ENCODE data around the gene HCST.
A peak's percentile ranks its signal among the peaks of the same experiment; 100 is the strongest.

The HCST gene

GRCh38 chr19:35911790-35912189 lies 9.5 kb downstream of the HCST start:
- Histone ChIP-seq H3K9me3 (ENCODE audit: low read depth, low read length) (no peaks in the 10 kb centered on the region), H3K36me3 (ENCODE audit: insufficient read depth, low read length) (no peaks in the 10 kb centered on the region), H3K27ac (no peak overlapping the region), H3K4me3 (no peak overlapping the region), H3K9ac (ENCODE audit: insufficient read length) (no peak overlapping the region)
- TF ChIP-seq POLR2AphosphoS5 (IDR thresholded peaks at IDR 0.05; ENCODE audit: borderline replicate concordance, low read depth, low read length) (no peak), EZH2 (IDR thresholded peaks at IDR 0.05) (no peak), FOXP2 (optimal IDR thresholded peaks at IDR 0.05; ENCODE audit: control extremely low read depth, extremely low read length, insufficient read depth) (no peak)
- DNase-seq (ENCODE audit: low read depth, low spot score): no peak

DNA sequence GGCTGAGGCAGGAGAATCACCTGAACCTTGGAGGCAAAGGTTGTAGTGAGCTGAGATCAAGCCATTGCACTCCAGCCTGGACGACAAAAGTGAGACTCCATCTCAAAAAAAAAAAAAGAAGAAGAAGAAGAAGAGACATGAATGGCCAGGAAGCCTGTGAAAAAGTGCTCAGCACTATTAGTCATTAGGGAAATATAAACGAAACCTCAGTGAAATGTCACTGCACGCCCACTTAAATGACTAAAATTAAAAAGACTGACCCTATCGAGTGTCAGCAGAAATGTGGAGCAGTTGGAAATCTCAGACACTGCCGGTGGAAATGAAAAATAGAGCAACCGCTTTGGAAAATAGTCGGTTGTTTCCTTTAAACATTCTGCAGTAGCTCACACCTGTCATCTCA lies 11.3 kb downstream of the HCST start:
- no peak for DNase-seq (ENCODE audit: low read depth, low spot score)
- Histone ChIP-seq H3K9ac (ENCODE audit: insufficient read length) (no peak overlapping the region), H3K27ac (no peak overlapping the region), H3K4me3 (no peak overlapping the region), H3K9me3 (ENCODE audit: low read depth, low read length) (no peaks in the 10 kb centered on the region), H3K36me3 (ENCODE audit: insufficient read depth, low read length) (no peaks in the 10 kb centered on the region)
- TF ChIP-seq POLR2AphosphoS5 (IDR thresholded peaks at IDR 0.05; ENCODE audit: borderline replicate concordance, low read depth, low read length): no peak
- no peak for TF ChIP-seq FOXP2 (optimal IDR thresholded peaks at IDR 0.05; ENCODE audit: control extremely low read depth, extremely low read length, insufficient read depth)
- TF ChIP-seq EZH2 (IDR thresholded peaks at IDR 0.05): no peak

DNA sequence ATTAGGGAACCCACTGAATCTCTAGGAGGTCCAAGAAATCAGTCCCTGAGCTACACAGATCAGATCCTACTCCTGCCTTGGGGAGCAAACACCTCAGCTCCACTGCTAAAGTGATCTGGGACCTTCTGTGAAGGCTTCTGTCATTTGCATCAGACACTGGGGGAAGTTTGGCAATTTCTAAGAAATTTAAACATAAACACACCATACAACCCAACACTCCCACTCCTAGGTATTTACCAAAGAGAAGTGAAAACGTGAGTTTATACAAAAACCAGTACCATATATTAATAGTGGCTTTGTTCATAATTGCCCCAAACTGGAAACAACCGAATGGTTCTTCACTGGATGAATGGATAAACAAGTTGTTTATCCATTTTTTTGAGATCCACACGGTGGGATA lies 13.1 kb downstream of the HCST start:
- Histone ChIP-seq H3K4me3 (no peak overlapping the region), H3K36me3 (ENCODE audit: insufficient read depth, low read length) (no peaks in the 10 kb centered on the region), H3K27ac (no peak overlapping the region), H3K9ac (ENCODE audit: insufficient read length) (no peak overlapping the region), H3K9me3 (ENCODE audit: low read depth, low read length) (no peaks in the 10 kb centered on the region)
- no peak for TF ChIP-seq POLR2AphosphoS5 (IDR thresholded peaks at IDR 0.05; ENCODE audit: borderline replicate concordance, low read depth, low read length)
- no peak for TF ChIP-seq EZH2 (IDR thresholded peaks at IDR 0.05)
- TF ChIP-seq FOXP2 (optimal IDR thresholded peaks at IDR 0.05; ENCODE audit: control extremely low read depth, extremely low read length, insufficient read depth): no peak
- DNase-seq (ENCODE audit: low read depth, low spot score): no peak

- Histone ChIP-seq H3K36me3 (ENCODE audit: insufficient read depth, low read length) (no peaks in the 10 kb centered on the region), H3K4me3 (no peak overlapping the region), H3K9me3 (ENCODE audit: low read depth, low read length) (no peaks in the 10 kb centered on the region), H3K27ac (no peak overlapping the region), H3K9ac (ENCODE audit: insufficient read length) (no peak overlapping the region)
- TF ChIP-seq POLR2AphosphoS5 (IDR thresholded peaks at IDR 0.05; ENCODE audit: borderline replicate concordance, low read depth, low read length) (no peak), FOXP2 (optimal IDR thresholded peaks at IDR 0.05; ENCODE audit: control extremely low read depth, extremely low read length, insufficient read depth) (no peak), EZH2 (IDR thresholded peaks at IDR 0.05) (no peak)
- DNase-seq (ENCODE audit: low read depth, low spot score): no peak
Observed at GRCh38 chr19:35919306-35919705, 17.0 kb downstream of the HCST start.

DNA sequence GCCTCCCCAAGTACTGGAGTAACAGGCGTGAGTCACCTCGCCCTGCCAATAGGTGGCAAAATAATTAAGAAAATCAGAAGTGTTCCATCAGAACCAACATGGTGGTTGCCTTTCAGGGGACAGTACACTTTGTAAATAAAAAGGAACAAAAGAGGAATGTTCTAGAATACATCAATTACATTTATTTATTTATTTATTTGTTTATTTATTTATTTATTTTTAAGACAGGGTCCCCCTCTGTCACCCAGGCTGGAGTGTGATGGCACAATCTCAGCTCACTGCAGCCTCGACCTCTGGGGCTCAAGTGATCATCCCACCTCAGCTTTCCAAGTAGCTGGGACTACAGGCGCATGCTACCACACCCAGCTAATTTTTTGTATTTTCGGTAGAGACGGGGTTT lies 18.7 kb downstream of the HCST start:
- no peak for TF ChIP-seq EZH2 (IDR thresholded peaks at IDR 0.05)
- TF ChIP-seq FOXP2 (optimal IDR thresholded peaks at IDR 0.05; ENCODE audit: control extremely low read depth, extremely low read length, insufficient read depth): no peak
- TF ChIP-seq POLR2AphosphoS5 (IDR thresholded peaks at IDR 0.05; ENCODE audit: borderline replicate concordance, low read depth, low read length): no peak
- no peak for DNase-seq (ENCODE audit: low read depth, low spot score)

GRCh38 chr19:35925501-35925900 lies 23.2 kb downstream of the HCST start:
- TF ChIP-seq EZH2 (IDR thresholded peaks at IDR 0.05) (no peak), FOXP2 (optimal IDR thresholded peaks at IDR 0.05; ENCODE audit: control extremely low read depth, extremely low read length, insufficient read depth) (no peak), POLR2AphosphoS5 (IDR thresholded peaks at IDR 0.05; ENCODE audit: borderline replicate concordance, low read depth, low read length) (no peak)
- H3K36me3 ChIP-seq (ENCODE audit: insufficient read depth, low read length): no peaks in the 10 kb centered on the region
- no peak for DNase-seq (ENCODE audit: low read depth, low spot score)
- no peak overlapping the region for H3K4me3 ChIP-seq
- no peaks in the 10 kb centered on the region for H3K9me3 ChIP-seq (ENCODE audit: low read depth, low read length)
- H3K9ac ChIP-seq (ENCODE audit: insufficient read length): no peak overlapping the region
- H3K27ac ChIP-seq: no peak overlapping the region

More for the DNA sequence above, 18.7 kb downstream of the HCST start:
- Histone ChIP-seq H3K36me3 (ENCODE audit: insufficient read depth, low read length) (no peaks in the 10 kb centered on the region), H3K4me3 (no peak overlapping the region), H3K27ac (no peak overlapping the region), H3K9me3 (ENCODE audit: low read depth, low read length) (no peaks in the 10 kb centered on the region), H3K9ac (ENCODE audit: insufficient read length) (no peak overlapping the region)

DNA sequence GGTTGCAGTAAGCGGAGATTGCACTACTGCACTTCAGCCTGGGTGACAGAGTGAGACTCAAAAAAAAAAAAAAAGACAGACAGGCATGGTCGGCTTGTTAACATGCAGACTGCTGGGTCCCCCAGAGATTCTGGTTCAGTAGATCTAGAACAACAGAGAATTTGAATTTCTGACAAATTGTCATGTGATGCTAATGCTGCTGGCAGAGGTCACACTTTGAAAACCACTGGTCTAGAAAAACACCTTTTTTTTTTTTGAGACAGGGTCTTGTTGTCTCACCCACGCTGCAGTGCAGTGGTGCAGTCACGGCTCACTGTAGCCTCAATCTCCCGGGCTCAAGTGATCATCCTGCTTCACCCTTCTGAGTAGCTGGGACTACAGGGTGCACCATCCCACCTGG lies 26.2 kb downstream of the HCST start:
- Histone ChIP-seq H3K9me3 (ENCODE audit: low read depth, low read length) (no peaks in the 10 kb centered on the region), H3K36me3 (ENCODE audit: insufficient read depth, low read length) (no peaks in the 10 kb centered on the region), H3K27ac (no peak overlapping the region), H3K9ac (ENCODE audit: insufficient read length) (no peak overlapping the region), H3K4me3 (no peak overlapping the region)
- DNase-seq (ENCODE audit: low read depth, low spot score): no peak
- TF ChIP-seq POLR2AphosphoS5 (IDR thresholded peaks at IDR 0.05; ENCODE audit: borderline replicate concordance, low read depth, low read length) (no peak), EZH2 (IDR thresholded peaks at IDR 0.05) (no peak), FOXP2 (optimal IDR thresholded peaks at IDR 0.05; ENCODE audit: control extremely low read depth, extremely low read length, insufficient read depth) (no peak)

DNA sequence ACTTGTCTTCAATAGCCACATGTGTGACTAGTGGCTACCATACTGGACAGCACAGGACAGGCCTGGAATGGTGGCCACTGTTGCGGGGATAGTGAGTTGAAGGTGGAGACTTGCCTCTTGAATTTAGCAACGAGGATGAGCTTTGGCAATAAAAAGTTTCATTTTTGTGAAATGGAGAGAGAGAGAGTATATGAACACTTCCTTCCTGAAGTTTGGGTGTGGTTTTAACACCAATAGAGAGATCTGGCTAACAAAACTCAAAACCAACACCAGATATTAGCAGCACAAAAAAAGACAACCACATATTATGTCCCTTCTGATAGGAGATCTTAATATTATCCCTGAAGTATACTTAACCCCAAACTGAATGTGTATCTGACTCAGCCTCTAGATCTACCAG lies 27.5 kb downstream of the HCST start:
- no peak overlapping the region for H3K27ac ChIP-seq
- no peak overlapping the region for H3K4me3 ChIP-seq
- no peak for TF ChIP-seq EZH2 (IDR thresholded peaks at IDR 0.05)
- TF ChIP-seq POLR2AphosphoS5 (IDR thresholded peaks at IDR 0.05; ENCODE audit: borderline replicate concordance, low read depth, low read length): no peak
- TF ChIP-seq FOXP2 (optimal IDR thresholded peaks at IDR 0.05; ENCODE audit: control extremely low read depth, extremely low read length, insufficient read depth): no peak
- H3K9ac ChIP-seq (ENCODE audit: insufficient read length): no peak overlapping the region
- no peaks in the 10 kb centered on the region for H3K36me3 ChIP-seq (ENCODE audit: insufficient read depth, low read length)
- no peaks in the 10 kb centered on the region for H3K9me3 ChIP-seq (ENCODE audit: low read depth, low read length)
- DNase-seq (ENCODE audit: low read depth, low spot score): no peak

DNA sequence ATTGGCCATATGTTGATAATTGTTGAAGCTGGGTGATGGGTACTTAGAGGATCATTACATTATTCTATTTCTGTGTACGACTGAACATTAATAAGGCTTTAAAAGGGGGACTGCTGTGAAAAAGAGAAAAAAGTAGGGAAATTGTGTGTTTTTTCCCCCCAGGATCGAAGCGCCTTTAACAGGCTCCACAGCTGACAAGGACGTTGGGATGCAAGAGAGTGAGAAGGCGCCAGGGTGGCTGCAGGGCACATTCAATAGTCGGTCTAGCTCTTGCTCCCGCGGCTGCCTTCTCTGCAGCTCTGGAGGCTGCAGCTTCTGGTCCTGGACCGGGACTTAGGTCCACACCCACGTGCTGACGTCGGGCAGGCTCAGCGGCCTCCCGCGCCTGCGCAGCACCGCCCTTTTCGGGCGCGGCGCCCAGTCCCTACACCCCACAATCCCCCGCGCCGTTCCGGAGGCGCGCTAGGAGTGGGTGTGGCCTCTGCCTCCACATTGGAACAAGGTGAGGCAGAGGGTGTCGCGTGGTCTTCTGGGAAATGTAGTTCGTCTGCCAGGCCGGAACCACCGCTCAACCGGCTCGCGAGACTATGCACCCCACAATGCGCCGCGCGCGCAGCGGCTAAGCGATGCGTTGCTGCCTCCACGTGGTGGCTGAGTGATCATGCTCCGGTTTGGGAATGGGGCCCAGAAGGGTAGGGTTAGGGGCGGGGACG lies 29.0 kb downstream of the HCST start:
- TF ChIP-seq POLR2AphosphoS5 (IDR thresholded peaks at IDR 0.05; ENCODE audit: borderline replicate concordance, low read depth, low read length): peak; percentile 99
- no peak for TF ChIP-seq EZH2 (IDR thresholded peaks at IDR 0.05)
- peak; percentile 81 for TF ChIP-seq FOXP2 (optimal IDR thresholded peaks at IDR 0.05; ENCODE audit: control extremely low read depth, extremely low read length, insufficient read depth)
- H3K9me3 ChIP-seq (ENCODE audit: low read depth, low read length): no peaks in the 10 kb centered on the region
- H3K27ac ChIP-seq: peak overlapping the region; percentile 53; the same call in 1 of the 2 replicates
- H3K9ac ChIP-seq (ENCODE audit: insufficient read length): peak overlapping the region; percentile 71
- H3K4me3 ChIP-seq: peak overlapping the region; percentile 79
- peak; percentile 92 for DNase-seq (ENCODE audit: low read depth, low spot score)
- no peaks in the 10 kb centered on the region for H3K36me3 ChIP-seq (ENCODE audit: insufficient read depth, low read length)
